ENCODE measurements around the gene CTAG1B. TPM values are rescaled to one million over a fixed set of nuclear protein-coding genes. Genes with fewer than 3 reads are reported as not detected.

The CTAG1B gene
- not detected in 2 replicates for total RNA-seq

GRCh38 chrX:154619182-154619581 lies at the start of gene CTAG1B:
CTAG1B (minus strand) TSS chrX:154619282; CDS start chrX:154619218, 64 bp downstream.

GRCh38 chrX:154653413-154653812 lies 34.3 kb upstream of the CTAG1B start, which contains the start of gene CTAG2:
CTAG2 (minus strand) TSS chrX:154653579; CDS start chrX:154653515, 64 bp downstream.

GRCh38 chrX:154584585-154585183 lies 34.4 kb downstream of the CTAG1B start, which contains the start of gene CTAG1A:
CTAG1A (plus strand) TSS chrX:154585133; CDS start chrX:154585207, 74 bp downstream.

Other genes with a start within 250 kb of the CTAG1B start
- 1,640 and 2,434 TPM in 2 replicates for gene FLNA, start 244.6 kb downstream of the CTAG1B start, total RNA-seq
- gene EMD, start 240.0 kb downstream of the CTAG1B start, total RNA-seq = 16.6 and 18.8 TPM in 2 replicates
- 2,048 and 2,051 TPM in 2 replicates for gene RPL10, start 220.9 kb downstream of the CTAG1B start, total RNA-seq
- gene DNASE1L1, start 210.0 kb downstream of the CTAG1B start, total RNA-seq = 70.6 and 90.2 TPM in 2 replicates
- 20.9 and 23.9 TPM in 2 replicates for gene TAFAZZIN, start 207.7 kb downstream of the CTAG1B start, total RNA-seq
- 54.4 and 128 TPM in 2 replicates for gene ATP6AP1, start 190.6 kb downstream of the CTAG1B start, total RNA-seq
- 36.4 and 99.2 TPM in 2 replicates for gene GDI1, start 182.1 kb downstream of the CTAG1B start, total RNA-seq
- gene FAM50A, start 175.1 kb downstream of the CTAG1B start, total RNA-seq = 64.9 and 118 TPM in 2 replicates
- 7.9 and 13.3 TPM in 2 replicates for gene PLXNA3, start 161.0 kb downstream of the CTAG1B start, total RNA-seq
- gene LAGE3, start 140.0 kb downstream of the CTAG1B start, total RNA-seq = 11.2 and 11.5 TPM in 2 replicates
- 37.1 and 49.5 TPM in 2 replicates for gene UBL4A, start 132.7 kb downstream of the CTAG1B start, total RNA-seq
- gene SLC10A3, start 128.7 kb downstream of the CTAG1B start, total RNA-seq = 9.7 and 22.1 TPM in 2 replicates
- 17.6 and 45.2 TPM in 2 replicates for gene FAM3A, start 103.0 kb downstream of the CTAG1B start, total RNA-seq
- 38.9 and 52.8 TPM in 2 replicates for gene G6PD, start 72.4 kb downstream of the CTAG1B start, total RNA-seq
- gene IKBKG, start 71.7 kb downstream of the CTAG1B start, total RNA-seq = 12.1 and 14.2 TPM in 2 replicates
- gene CTAG1A, start 34.1 kb downstream of the CTAG1B start, total RNA-seq = not detected in 2 replicates
- not detected in 2 replicates for gene CTAG2, start 34.3 kb upstream of the CTAG1B start, total RNA-seq
- gene GAB3, start 131.8 kb upstream of the CTAG1B start, total RNA-seq = 8.3 and 13.9 TPM in 2 replicates
- gene DKC1, start 143.6 kb upstream of the CTAG1B start, total RNA-seq = 26.4 and 63.4 TPM in 2 replicates
- 29.1 and 33.8 TPM in 2 replicates for gene MPP1, start 186.2 kb upstream of the CTAG1B start, total RNA-seq
- not detected in 2 replicates for gene SMIM9, start 215.4 kb upstream of the CTAG1B start, total RNA-seq

All from bladder microvascular endothelial cell (primary cell).